ENCODE results near the gene KRTAP4-3. TPM values are rescaled to one million over a fixed set of nuclear protein-coding genes. Genes with fewer than 3 reads are reported as not detected.

Gene KRTAP4-3
- total and polyA plus RNA-seq, 2 of the 13 experiments (the other 11 are each of a cell fraction or from before 2014, with no cell fraction given): not detected

DNA sequence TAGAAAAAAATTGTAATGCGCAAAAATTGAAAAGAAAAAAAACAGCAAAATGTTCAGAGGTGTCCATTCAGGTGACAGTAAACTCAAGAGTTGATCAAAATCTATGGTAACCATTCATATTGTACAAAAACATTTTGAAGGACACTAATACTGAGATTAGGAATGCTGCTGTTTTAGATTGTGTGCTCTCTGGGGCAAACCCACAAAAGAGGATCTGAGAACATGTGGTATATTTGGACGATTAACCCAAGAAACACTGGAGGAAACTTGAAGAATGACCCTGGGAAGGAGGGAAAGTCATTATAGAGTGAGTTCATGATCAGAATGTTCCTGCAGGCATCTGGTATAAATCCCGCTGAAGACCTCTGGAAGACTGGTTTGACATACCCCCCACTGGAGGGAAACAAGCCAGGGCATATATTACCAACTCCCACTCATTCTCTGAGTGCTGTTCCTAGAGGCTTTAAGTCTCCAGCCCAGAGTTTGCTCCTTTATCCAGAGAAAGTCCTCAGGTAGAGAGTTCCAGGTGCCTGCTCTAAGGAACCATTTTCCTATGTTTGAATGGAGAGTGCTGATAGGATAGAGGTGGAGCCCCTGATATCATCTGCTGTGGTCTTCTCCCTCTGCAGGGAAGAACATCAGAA is 8.8 kb upstream of the KRTAP4-3 start:
- ATAC-seq (no peak), DNase-seq (ENCODE audit: low spot score) (no peak), FAIRE-seq (no peak)
- ChIA-PET POLR2A (no interaction called here), CTCF (ENCODE audit: low intra/inter-chr PET ratio, low total read pairs) (no interaction called here)
- Histone ChIP-seq H4K20me1 (ENCODE audit: insufficient read depth, low read length) (no peaks in the 10 kb centered on the region), H3K4me3 (replicated peaks in 1 of 3; ENCODE audit: insufficient read depth in 1 of 3, low read depth in 2 of 3, low read length in 3 of 3) (no peak overlapping the region), H3K27me3 (ENCODE audit: control insufficient read depth in 1 of 2, insufficient read depth in 2 of 2, low read length in 2 of 2) (peaks cover 0 to 33% of the 10 kb centered on the region in 2 experiments; a peak in 3 of 5 replicates), H3K9me3 (ENCODE audit: low read length) (no peaks in the 10 kb centered on the region), H3K27ac (ENCODE audit: extremely low read length, insufficient read depth, low read length) (no peak overlapping the region), H3K4me1 (ENCODE audit: insufficient read depth, low read length) (no peaks in the 10 kb centered on the region), H3K36me3 (replicated peaks in 1 of 2; ENCODE audit: control insufficient read depth in 1 of 2, insufficient read depth in 2 of 2, low read length in 2 of 2) (no peaks in the 10 kb centered on the region), H3K9ac (ENCODE audit: insufficient read depth, low read depth, low read length) (no peak overlapping the region), H2AFZ (ENCODE audit: low read length) (no peak overlapping the region), H3K4me2 (ENCODE audit: low read depth, low read length) (no peak overlapping the region), H3K79me2 (ENCODE audit: insufficient read depth, low read length) (no peaks in the 10 kb centered on the region)
- intact Hi-C loops (cut with micrococcal nuclease; ENCODE audit: unreplicated experiment): loop anchor here (10.0 kb wide), 1 partner anchor 272 kb away; no protein-coding TSS in a partner anchor
- WGBS (ENCODE audit: low lambda C conversion rate): under 1% methylated on average over 3 of the region's 3 CpGs
- in situ Hi-C loops (cut with HindIII; ENCODE audit: extremely low pct_ligation_motif_present, low pct_unique_long_range_greater_than_20kb): no loop called here
- TF ChIP-seq PAX8 (CRISPR knock-in tag; IDR thresholded peaks at IDR 0.05; ENCODE audit: borderline replicate concordance) (no peak), BRD4 (CRISPR knock-in tag; IDR thresholded peaks at IDR 0.05) (no peak), ZNF547 (CRISPR knock-in tag; IDR thresholded peaks at IDR 0.05) (no peak), IRF2 (CRISPR knock-in tag; IDR thresholded peaks at IDR 0.05) (no peak), ZNF484 (CRISPR knock-in tag; IDR thresholded peaks at IDR 0.05; ENCODE audit: borderline replicate concordance, low read depth) (no peak), ZNF207 (IDR thresholded peaks at IDR 0.05; ENCODE audit: borderline replicate concordance) (no peak), NONO (IDR thresholded peaks at IDR 0.05) (no peak), NONO (CRISPR knock-in tag; conservative IDR thresholded peaks at IDR 0.05) (no peak), FLYWCH1 (CRISPR knock-in tag; IDR thresholded peaks at IDR 0.05) (no peak)
- TF ChIP-seq, protein P1, sequence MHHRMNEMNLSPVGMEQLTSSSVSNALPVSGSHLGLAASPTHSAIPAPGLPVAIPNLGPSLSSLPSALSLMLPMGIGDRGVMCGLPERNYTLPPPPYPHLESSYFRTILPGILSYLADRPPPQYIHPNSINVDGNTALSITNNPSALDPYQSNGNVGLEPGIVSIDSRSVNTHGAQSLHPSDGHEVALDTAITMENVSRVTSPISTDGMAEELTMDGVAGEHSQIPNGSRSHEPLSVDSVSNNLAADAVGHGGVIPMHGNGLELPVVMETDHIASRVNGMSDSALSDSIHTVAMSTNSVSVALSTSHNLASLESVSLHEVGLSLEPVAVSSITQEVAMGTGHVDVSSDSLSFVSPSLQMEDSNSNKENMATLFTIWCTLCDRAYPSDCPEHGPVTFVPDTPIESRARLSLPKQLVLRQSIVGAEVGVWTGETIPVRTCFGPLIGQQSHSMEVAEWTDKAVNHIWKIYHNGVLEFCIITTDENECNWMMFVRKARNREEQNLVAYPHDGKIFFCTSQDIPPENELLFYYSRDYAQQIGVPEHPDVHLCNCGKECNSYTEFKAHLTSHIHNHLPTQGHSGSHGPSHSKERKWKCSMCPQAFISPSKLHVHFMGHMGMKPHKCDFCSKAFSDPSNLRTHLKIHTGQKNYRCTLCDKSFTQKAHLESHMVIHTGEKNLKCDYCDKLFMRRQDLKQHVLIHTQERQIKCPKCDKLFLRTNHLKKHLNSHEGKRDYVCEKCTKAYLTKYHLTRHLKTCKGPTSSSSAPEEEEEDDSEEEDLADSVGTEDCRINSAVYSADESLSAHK (CRISPR knock-in tag; IDR thresholded peaks at IDR 0.05; ENCODE audit: borderline replicate concordance): no peak
- no TSS peak for BruUV-seq (replicated peaks)

Data from HepG2 (cell line).